Endothelial cell of umbilical vein (primary cell): ENCODE results near the gene OR10J1. TPM values are rescaled to one million over a fixed set of nuclear protein-coding genes. Genes with fewer than 3 reads are reported as not detected.

Experiments
- Bru-seq: library from RNA; stranded (reverse); fragments of 400-500 nt; gene quantifications from one replicate; lab custom pipeline; 2021; lab: Mats Ljungman, UMichigan
- BruChase-seq, 2 experiments: library from RNA; stranded (reverse); fragments of 400-500 nt; gene quantifications; one replicate each; lab custom pipeline; 2021; lab: Mats Ljungman, UMichigan
- BruUV-seq: library from RNA; stranded (reverse); fragments of 400-500 nt; replicated peaks from 2 replicates; lab custom pipeline; 2021; lab: Mats Ljungman, UMichigan
- CTCF ChIA-PET: fragments of 300-600, 350-600 bp; sonication (Branson Sonifier 250); formaldehyde crosslinking; loops from one replicate; lab custom pipeline; 2021; ENCODE audit warnings: antibody characterized with exemption, inconsistent platforms; lab: Charles Lee
- POLR2A ChIA-PET: fragments of 300-600, 350-600 bp; sonication (Branson Sonifier 250); formaldehyde crosslinking; loops from one replicate; lab custom pipeline; 2021; ENCODE audit warnings: antibody characterized with exemption, inconsistent platforms; lab: Charles Lee
- DNase-seq: peaks from one replicate; pipeline ENCODE4 v3.0.0-alpha.2; 2011; ENCODE audit warnings: low read depth, low spot score
- FAIRE-seq: peaks from 2 replicates; lab custom pipeline; 2011; peaks lifted over from hg19 to GRCh38; lab: Jason Lieb, UNC
- H2AFZ ChIP-seq: 2 replicates; pipeline ENCODE4 v1.6.0; 2012; ENCODE audit warnings: low read depth, low read length, control low read depth, inconsistent platforms
- H3K27ac ChIP-seq: 2 replicates; pipeline ENCODE4 v1.5.1; 2011; ENCODE audit warnings: low read depth, mild to moderate bottlenecking, control low read depth, low read length, moderate library complexity; ENCODE audit not compliant: insufficient read depth
- H3K27me3 ChIP-seq, 2 experiments: 2 replicates each; pipeline versions ENCODE4 v1.6.0 to v1.6.1; 2011; ENCODE audit warnings: low read length in 2 of 2, mixed read lengths in 1 of 2; ENCODE audit not compliant: control insufficient read depth in 2 of 2, insufficient read depth in 2 of 2
- H3K36me3 ChIP-seq, 2 experiments: 2 replicates in 1 of 2; 3 replicates in 1 of 2; pipeline ENCODE4 v1.5.1; 2011; ENCODE audit warnings: low read length in 2 of 2, mild to moderate bottlenecking in 1 of 2, moderate library complexity in 1 of 2; ENCODE audit not compliant: control insufficient read depth in 2 of 2, insufficient read depth in 2 of 2; ENCODE audit errors: extremely low read depth in 1 of 2
- H3K4me1 ChIP-seq: 3 replicates; pipeline ENCODE4 v1.5.1; 2011; ENCODE audit warnings: mild to moderate bottlenecking, low read length; ENCODE audit not compliant: control insufficient read depth, insufficient read depth; ENCODE audit errors: extremely low read depth
- H3K4me2 ChIP-seq: 2 replicates; pipeline ENCODE4 v1.6.1; 2011; ENCODE audit warnings: low read length, control low read depth, mixed read lengths; ENCODE audit not compliant: insufficient read depth
- H3K4me3 ChIP-seq, 3 experiments: fragments of 200-600 bp in 1 of 3; sonication (generic), shearing (Covaris generic) in 1 of 3; replicated peaks in 1 of 3; 2 replicates each; pipeline ENCODE4 v1.5.1; 2011 to 2016; ENCODE audit warnings: control low read depth in 3 of 3, low read length in 3 of 3, mild to moderate bottlenecking in 2 of 3, inconsistent platforms in 1 of 3, low read depth in 1 of 3, moderate library complexity in 1 of 3; ENCODE audit not compliant: insufficient read depth in 1 of 3
- H3K79me2 ChIP-seq: 2 replicates; pipeline ENCODE4 v1.6.0; 2012; ENCODE audit warnings: low read length, inconsistent platforms; ENCODE audit not compliant: control insufficient read depth, insufficient read depth
- H3K9ac ChIP-seq: replicated peaks from 2 replicates; pipeline ENCODE3; 2011; ENCODE audit warnings: low read length, control low read depth; ENCODE audit not compliant: insufficient read depth; ENCODE audit errors: extremely low read depth
- H3K9me1 ChIP-seq: replicated peaks from 3 replicates; pipeline ENCODE4 v1.6.0; 2011; ENCODE audit warnings: mild to moderate bottlenecking, low read length; ENCODE audit not compliant: control insufficient read depth, insufficient read depth; ENCODE audit errors: extremely low read depth
- H3K9me3 ChIP-seq: replicated peaks from 2 replicates; pipeline ENCODE4 v1.5.1; 2012; ENCODE audit warnings: low read length, inconsistent platforms; ENCODE audit not compliant: control insufficient read depth, insufficient read depth
- H4K20me1 ChIP-seq: replicated peaks from 2 replicates; pipeline ENCODE3; 2011; ENCODE audit warnings: mild to moderate bottlenecking, low read length; ENCODE audit not compliant: control insufficient read depth, insufficient read depth; ENCODE audit errors: extremely low read depth
- EZH2 ChIP-seq: IDR thresholded peaks from 2 replicates; pipeline ENCODE4 v1.6.1; 2012; ENCODE audit warnings: borderline replicate concordance, low read depth, mild to moderate bottlenecking, moderate library complexity, low read length, inconsistent platforms; ENCODE audit not compliant: severe bottlenecking
- FOS ChIP-seq: IDR thresholded peaks from 2 replicates; pipeline ENCODE4 v1.6.1; 2011; ENCODE audit warnings: mild to moderate bottlenecking, low read length, moderate library complexity, borderline replicate concordance; ENCODE audit not compliant: insufficient read depth
- GATA2 ChIP-seq: IDR thresholded peaks from 2 replicates; pipeline ENCODE4 v1.7.0; 2011; ENCODE audit warnings: low read depth, mild to moderate bottlenecking, moderate library complexity, mixed read lengths, low read length; ENCODE audit not compliant: insufficient read length, insufficient read depth
- JUN ChIP-seq: IDR thresholded peaks from 2 replicates; pipeline ENCODE4 v1.6.1; 2011; ENCODE audit warnings: borderline replicate concordance, low read depth; ENCODE audit not compliant: insufficient read length, insufficient read depth
- MYC ChIP-seq: IDR thresholded peaks from one replicate; pipeline ENCODE4 v1.6.1; 2011; ENCODE audit warnings: mild to moderate bottlenecking, low read depth, low read length
- POLR2A ChIP-seq: IDR thresholded peaks from 2 replicates; pipeline ENCODE4 v1.6.1; 2012; ENCODE audit warnings: low read depth, mild to moderate bottlenecking, control low read depth, low read length
- POLR2AphosphoS5 ChIP-seq: IDR thresholded peaks from 2 replicates; pipeline ENCODE4 v1.6.1; 2012; ENCODE audit warnings: low read depth, mild to moderate bottlenecking, control low read depth, low read length, moderate library complexity; ENCODE audit not compliant: insufficient read depth
- dilution Hi-C: fragments of 300-500 bp; cut with MboI; formaldehyde crosslinking; loops from one replicate; pipeline ENCODE4 v1.15.0; 2019; ENCODE audit warnings: low sequenced_read_pairs; ENCODE audit not compliant: extremely low pct_ligation_motif_present
- intact Hi-C: fragments of 100-400 bp; cut with micrococcal nuclease; formaldehyde crosslinking; loops from one replicate; pipeline ENCODE4 v1.10.0; 2022
- long read RNA-seq: library from polyadenylated mRNA; stranded (forward); transcript quantifications from one replicate; pipeline ENCODE4 v2.0.0, GENCODE V29; 2021
- polyA minus RNA-seq, 3 experiments: library from RNA; depleted of rRNA, polyadenylated mRNA; stranded (reverse); fragments of >200 nt; gene quantifications; 1 replicate in 1 of 3; 2 replicates in 2 of 3; pipeline ENCODE4 v1.2.3, GENCODE V29; 2011
- polyA plus RNA-seq, 4 experiments: library from polyadenylated mRNA; depleted of rRNA in 3 of 4; stranded (reverse) in 3 of 4; unstranded in 1 of 4; fragments of >200 nt; gene quantifications; 2 replicates each; pipeline versions ENCODE4 v1.2.1 to v1.2.3, GENCODE V29; 2011 to 2012; ENCODE audit warnings: missing spikeins in 1 of 4
- total RNA-seq: library from RNA; stranded (reverse); gene quantifications from 2 replicates; pipeline ENCODE4 v1.2.3, GENCODE V29; 2021
- TF ChIP-seq, protein P1 (sequence below), 2 donors: IDR thresholded peaks; 1 replicate in 1 of 2; 2 replicates in 1 of 2; pipeline ENCODE4 v1.5.1; 2011; ENCODE audit warnings: low read length in 2 of 2, mild to moderate bottlenecking in 2 of 2, moderate library complexity in 2 of 2, control low read depth in 1 of 2, inconsistent platforms in 1 of 2, low read depth in 1 of 2; ENCODE audit not compliant: insufficient read depth in 1 of 2; ENCODE audit errors: extremely low read depth in 1 of 2
- TF ChIP-seq, protein P2 (sequence below): IDR thresholded peaks from 2 replicates; pipeline ENCODE4 v1.6.1; 2011; ENCODE audit not compliant: insufficient read depth, insufficient read length

The OR10J1 gene, protein sequence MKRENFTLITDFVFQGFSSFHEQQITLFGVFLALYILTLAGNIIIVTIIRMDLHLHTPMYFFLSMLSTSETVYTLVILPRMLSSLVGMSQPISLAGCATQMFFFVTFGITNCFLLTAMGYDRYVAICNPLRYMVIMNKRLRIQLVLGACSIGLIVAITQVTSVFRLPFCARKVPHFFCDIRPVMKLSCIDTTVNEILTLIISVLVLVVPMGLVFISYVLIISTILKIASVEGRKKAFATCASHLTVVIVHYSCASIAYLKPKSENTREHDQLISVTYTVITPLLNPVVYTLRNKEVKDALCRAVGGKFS
- not detected in 2 replicates for total RNA-seq
- not detected in 2 replicates for polyA plus RNA-seq
- not detected in 2 replicates for polyA plus RNA-seq (2011; cell fraction: cytosol; rRNA removed)
- polyA plus RNA-seq (2011; cell fraction: nucleus; rRNA removed): not detected in 2 replicates
- not detected in 2 replicates for polyA plus RNA-seq (2012)
- polyA minus RNA-seq: not detected in 2 replicates
- not detected for polyA minus RNA-seq (2011; cell fraction: cytosol; rRNA and poly(A)+ RNA removed)
- polyA minus RNA-seq (2011; cell fraction: nucleus; rRNA and poly(A)+ RNA removed): not detected in 2 replicates
- Bru-seq, nascent RNA: not detected
- not detected for BruChase-seq, experiment 1, labeled RNA remaining after a 6-hour chase
- not detected for BruChase-seq, experiment 2, labeled RNA remaining after a 2-hour chase
- long read RNA-seq: 0 reads

DNA sequence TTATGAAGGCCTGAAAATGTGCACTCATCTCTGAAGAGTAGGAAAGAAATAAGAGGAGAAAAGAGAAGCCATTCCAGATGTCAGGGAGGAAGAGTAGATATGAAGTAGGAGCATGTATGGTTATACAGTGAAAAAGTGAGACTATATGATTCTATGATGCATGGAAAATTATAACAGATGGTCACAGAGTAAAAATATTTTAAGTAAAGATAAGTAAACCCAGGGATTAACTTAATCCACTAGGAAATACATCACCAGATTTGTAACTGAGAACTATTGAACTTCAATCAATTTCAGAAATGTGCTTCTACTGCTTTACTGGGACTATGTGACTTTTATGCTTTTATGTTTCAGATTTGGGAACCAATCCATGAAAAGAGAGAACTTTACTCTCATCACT, at the start of gene OR10J1:
TSS of gene OR10J1 (plus strand) at position 301 of the 400 bp plus-strand sequence. CDS start at position 371, 70 bp downstream.
- Histone ChIP-seq H3K9me3 (no peaks in the 10 kb centered on the region), H3K27ac (no peak within 1 kb of the TSS), H2AFZ (no peak within 1 kb of the TSS), H3K9me1 (no peaks in the 10 kb centered on the region), H4K20me1 (no peaks in the 10 kb centered on the region), H3K79me2 (no peaks in the 10 kb centered on the region), H3K4me1 (no peaks in the 10 kb centered on the region), H3K27me3 (no peaks in the 10 kb centered on the region), H3K4me3 (no peak within 1 kb of the TSS), H3K4me2 (no peak within 1 kb of the TSS), H3K9ac (no peak within 1 kb of the TSS), H3K36me3 (no peaks in the 10 kb centered on the region)
- no peak for DNase-seq
- ChIA-PET POLR2A (no interaction called here), CTCF (no interaction called here)
- no peak for FAIRE-seq
- BruUV-seq: no TSS peak
- TF ChIP-seq JUN: no peak
- TF ChIP-seq, protein P1, sequence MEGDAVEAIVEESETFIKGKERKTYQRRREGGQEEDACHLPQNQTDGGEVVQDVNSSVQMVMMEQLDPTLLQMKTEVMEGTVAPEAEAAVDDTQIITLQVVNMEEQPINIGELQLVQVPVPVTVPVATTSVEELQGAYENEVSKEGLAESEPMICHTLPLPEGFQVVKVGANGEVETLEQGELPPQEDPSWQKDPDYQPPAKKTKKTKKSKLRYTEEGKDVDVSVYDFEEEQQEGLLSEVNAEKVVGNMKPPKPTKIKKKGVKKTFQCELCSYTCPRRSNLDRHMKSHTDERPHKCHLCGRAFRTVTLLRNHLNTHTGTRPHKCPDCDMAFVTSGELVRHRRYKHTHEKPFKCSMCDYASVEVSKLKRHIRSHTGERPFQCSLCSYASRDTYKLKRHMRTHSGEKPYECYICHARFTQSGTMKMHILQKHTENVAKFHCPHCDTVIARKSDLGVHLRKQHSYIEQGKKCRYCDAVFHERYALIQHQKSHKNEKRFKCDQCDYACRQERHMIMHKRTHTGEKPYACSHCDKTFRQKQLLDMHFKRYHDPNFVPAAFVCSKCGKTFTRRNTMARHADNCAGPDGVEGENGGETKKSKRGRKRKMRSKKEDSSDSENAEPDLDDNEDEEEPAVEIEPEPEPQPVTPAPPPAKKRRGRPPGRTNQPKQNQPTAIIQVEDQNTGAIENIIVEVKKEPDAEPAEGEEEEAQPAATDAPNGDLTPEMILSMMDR (IDR thresholded peaks at IDR 0.05; ENCODE audit: extremely low read depth in 1 of 2, insufficient read depth in 1 of 2, low read depth in 1 of 2, low read length in 2 of 2): no peak
- dilution Hi-C loops (no loop called here), intact Hi-C loops (no loop called here)

DNA sequence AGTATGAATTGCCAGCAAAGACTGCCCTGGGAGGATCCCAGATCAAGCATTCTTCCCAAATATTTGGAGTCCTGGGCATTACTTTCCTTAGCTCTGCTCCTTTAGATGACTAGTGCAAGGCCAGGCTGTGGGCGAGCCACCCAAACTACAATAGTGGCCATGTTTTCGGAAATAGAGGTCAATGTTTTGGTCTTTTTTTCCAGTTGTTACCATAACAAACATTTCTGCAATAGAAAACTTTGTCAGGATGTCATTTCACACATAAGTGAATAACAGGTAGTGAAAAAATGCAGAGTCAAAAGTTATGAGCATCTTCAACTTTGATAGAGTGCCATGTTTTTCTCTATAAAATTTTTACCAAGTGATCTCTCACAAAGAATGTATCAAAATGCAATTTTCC, 32.7 kb upstream of the OR10J1 start:
- Histone ChIP-seq H3K9ac (no peak overlapping the region), H3K79me2 (no peaks in the 10 kb centered on the region), H4K20me1 (no peaks in the 10 kb centered on the region), H3K4me1 (peaks cover 10% of the 10 kb centered on the region), H3K27ac (no peak overlapping the region), H3K4me2 (no peak overlapping the region), H3K27me3 (no peaks in the 10 kb centered on the region), H2AFZ (no peak overlapping the region), H3K9me3 (no peaks in the 10 kb centered on the region), H3K36me3 (no peaks in the 10 kb centered on the region), H3K9me1 (no peaks in the 10 kb centered on the region), H3K4me3 (no peak overlapping the region)
- ChIA-PET CTCF (no interaction called here), POLR2A (no interaction called here)
- TF ChIP-seq JUN (no peak), POLR2A (no peak), GATA2 (no peak), POLR2AphosphoS5 (no peak), EZH2 (no peak), MYC (no peak), FOS (no peak)
- TF ChIP-seq, protein P1 (IDR thresholded peaks at IDR 0.05; ENCODE audit: extremely low read depth in 1 of 2, insufficient read depth in 1 of 2, low read depth in 1 of 2, low read length in 2 of 2): no peak
- TF ChIP-seq, protein P2, sequence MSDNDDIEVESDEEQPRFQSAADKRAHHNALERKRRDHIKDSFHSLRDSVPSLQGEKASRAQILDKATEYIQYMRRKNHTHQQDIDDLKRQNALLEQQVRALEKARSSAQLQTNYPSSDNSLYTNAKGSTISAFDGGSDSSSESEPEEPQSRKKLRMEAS: no peak
- FAIRE-seq: no peak
- no TSS peak for BruUV-seq
- dilution Hi-C loops (no loop called here), intact Hi-C loops (loop anchor here (5.0 kb wide), 1 partner anchor 190 kb away; no protein-coding TSS in a partner anchor)
- DNase-seq: no peak
